GM12872 (cell line): ENCODE results near the gene IPCEF1.

Source experiments
- CTCF ChIP-seq: IDR thresholded peaks from 3 replicates; pipeline ENCODE4 v1.5.1; 2011; ENCODE audit warnings: low read depth, mild to moderate bottlenecking, low read length, moderate library complexity; ENCODE audit not compliant: insufficient read depth

IPCEF1 gene

GRCh38 chr6:154384191-154384590, 27.6 kb upstream of the IPCEF1 start:
- TF ChIP-seq CTCF: no peak

- TF ChIP-seq CTCF: no peak
Observed at GRCh38 chr6:154383273-154383672, 26.7 kb upstream of the IPCEF1 start.

- no peak for TF ChIP-seq CTCF
Observed at GRCh38 chr6:154382740-154383139, 26.1 kb upstream of the IPCEF1 start.

GRCh38 chr6:154381548-154381947, 24.9 kb upstream of the IPCEF1 start:
- TF ChIP-seq CTCF: no peak

GRCh38 chr6:154380741-154381140, 24.1 kb upstream of the IPCEF1 start:
- TF ChIP-seq CTCF: no peak

GRCh38 chr6:154379585-154379984, 23.0 kb upstream of the IPCEF1 start:
- no peak for TF ChIP-seq CTCF

GRCh38 chr6:154378518-154378917, 21.9 kb upstream of the IPCEF1 start:
- no peak for TF ChIP-seq CTCF

GRCh38 chr6:154377726-154378125, 21.1 kb upstream of the IPCEF1 start:
- no peak for TF ChIP-seq CTCF
